ENCODE data around the gene NUP43. TPM values are rescaled to one million over a fixed set of nuclear protein-coding genes. Genes with fewer than 3 reads are reported as not detected.
A peak's percentile ranks its signal among the peaks of the same experiment; 100 is the strongest.

NUP43 gene
- total and polyA plus RNA-seq, 2 experiments from 2014 or later: 14.1 to 55.8 TPM

GRCh38 chr6:149727793-149728498 is 18.4 kb downstream of the NUP43 start:
- peaks cover 4% of the 10 kb centered on the region for H3K4me1 ChIP-seq (ENCODE audit: low read depth)
- H3K36me3 ChIP-seq: peaks cover 17% of the 10 kb centered on the region
- no peaks in the 10 kb centered on the region for H3K9me3 ChIP-seq (ENCODE audit: low read depth)
- peak overlapping the region; percentile 69 for H3K27ac ChIP-seq
- no peak overlapping the region for H3K4me3 ChIP-seq
- no peaks in the 10 kb centered on the region for H3K27me3 ChIP-seq
- DNase-seq (ENCODE audit: low read depth in 1 of 2, low spot score in 1 of 2): no peak
- TF ChIP-seq CTCF (IDR thresholded peaks at IDR 0.05; ENCODE audit: low read depth, low read length): no peak

- no peak for TF ChIP-seq CTCF (IDR thresholded peaks at IDR 0.05; ENCODE audit: low read depth, low read length)
Observed at GRCh38 chr6:149725785-149726184, 20.5 kb downstream of the NUP43 start.

GRCh38 chr6:149723771-149724417 is 22.4 kb downstream of the NUP43 start:
- Histone ChIP-seq H3K36me3 (peaks cover 2% of the 10 kb centered on the region), H3K4me3 (no peak overlapping the region)

More at GRCh38 chr6:149725785-149726184, 20.5 kb downstream of the NUP43 start:
- H3K4me3 ChIP-seq: no peak overlapping the region
- H3K36me3 ChIP-seq: peaks cover 16% of the 10 kb centered on the region
- no peaks in the 10 kb centered on the region for H3K9me3 ChIP-seq (ENCODE audit: low read depth)
- DNase-seq (ENCODE audit: low read depth in 1 of 2, low spot score in 1 of 2): no peak
- H3K4me1 ChIP-seq (ENCODE audit: low read depth): peaks cover 4% of the 10 kb centered on the region
- H3K27ac ChIP-seq: no peak overlapping the region
- no peaks in the 10 kb centered on the region for H3K27me3 ChIP-seq

GRCh38 chr6:149723262-149723661 is 23.1 kb downstream of the NUP43 start:
- no peak overlapping the region for H3K27ac ChIP-seq
- H3K36me3 ChIP-seq: no peaks in the 10 kb centered on the region
- no peaks in the 10 kb centered on the region for H3K4me1 ChIP-seq (ENCODE audit: low read depth)
- no peaks in the 10 kb centered on the region for H3K9me3 ChIP-seq (ENCODE audit: low read depth)
- no peak overlapping the region for H3K4me3 ChIP-seq
- no peak for DNase-seq (ENCODE audit: low read depth in 1 of 2, low spot score in 1 of 2)
- H3K27me3 ChIP-seq: no peaks in the 10 kb centered on the region
- no peak for TF ChIP-seq CTCF (IDR thresholded peaks at IDR 0.05; ENCODE audit: low read depth, low read length)

More at GRCh38 chr6:149723771-149724417, 22.4 kb downstream of the NUP43 start:
- TF ChIP-seq CTCF (IDR thresholded peaks at IDR 0.05; ENCODE audit: low read depth, low read length): peak; percentile 87
- DNase-seq (ENCODE audit: low read depth in 1 of 2, low spot score in 1 of 2): peak; percentile 41 to 87
- Histone ChIP-seq H3K27ac (no peak overlapping the region), H3K9me3 (ENCODE audit: low read depth) (no peaks in the 10 kb centered on the region), H3K4me1 (ENCODE audit: low read depth) (peaks cover 2% of the 10 kb centered on the region), H3K27me3 (no peaks in the 10 kb centered on the region)

GRCh38 chr6:149719531-149719930 is 26.8 kb downstream of the NUP43 start:
- TF ChIP-seq CTCF (IDR thresholded peaks at IDR 0.05; ENCODE audit: low read depth, low read length): no peak
- H3K4me3 ChIP-seq: no peak overlapping the region

More at GRCh38 chr6:149719531-149719930, 26.8 kb downstream of the NUP43 start:
- Histone ChIP-seq H3K36me3 (no peaks in the 10 kb centered on the region), H3K27me3 (no peaks in the 10 kb centered on the region), H3K4me1 (ENCODE audit: low read depth) (peaks cover 12% of the 10 kb centered on the region), H3K9me3 (ENCODE audit: low read depth) (no peaks in the 10 kb centered on the region), H3K27ac (no peak overlapping the region)
- DNase-seq (ENCODE audit: low read depth in 1 of 2, low spot score in 1 of 2): no peak
